Measurements from ENCODE around the gene TOR1A. TPM values are rescaled to one million over a fixed set of nuclear protein-coding genes. Genes with fewer than 3 reads are reported as not detected.

TOR1A gene
- total and polyA plus RNA-seq, 8 donors = 32.0 to 40.0 (median 36.3) TPM

- peak overlapping the region; percentile 97 to 98 for H3K4me3 ChIP-seq
- no peak for DNase-seq
Measured at GRCh38 chr9:129836311-129837007, 12.5 kb upstream of the TOR1A start.

DNA sequence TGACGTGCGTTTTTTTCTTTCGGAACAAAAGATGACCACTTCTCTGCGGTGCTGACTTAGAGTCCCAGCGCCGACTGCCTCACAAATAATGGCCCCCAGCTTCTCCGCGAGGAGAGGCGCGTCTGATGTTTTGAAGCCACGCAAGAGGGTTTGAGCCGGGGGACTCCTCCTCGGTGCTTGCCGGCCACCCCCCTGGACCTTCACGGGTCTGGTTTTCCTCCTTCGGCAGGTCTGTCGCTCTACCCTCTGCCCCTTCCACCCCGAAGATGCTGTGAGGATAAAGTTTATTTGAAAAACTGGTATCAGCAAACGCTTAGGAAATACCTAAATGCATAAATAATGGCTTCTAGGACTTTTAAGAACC is 11.9 kb upstream of the TOR1A start:
- Histone ChIP-seq H3K36me3 (peaks cover 0 to 24% of the 10 kb centered on the region in 2 donors), H3K4me3 (peak overlapping the region; percentile 97 to 98), H3K27me3 (no peaks in the 10 kb centered on the region), H3K4me1 (peaks cover 9 to 53% of the 10 kb centered on the region in 2 donors), H3K9me3 (no peaks in the 10 kb centered on the region), H3K27ac (peak overlapping the region in 1 of 2 donors; percentile 89)
- ATAC-seq = no peak
- TF ChIP-seq, protein P1, sequence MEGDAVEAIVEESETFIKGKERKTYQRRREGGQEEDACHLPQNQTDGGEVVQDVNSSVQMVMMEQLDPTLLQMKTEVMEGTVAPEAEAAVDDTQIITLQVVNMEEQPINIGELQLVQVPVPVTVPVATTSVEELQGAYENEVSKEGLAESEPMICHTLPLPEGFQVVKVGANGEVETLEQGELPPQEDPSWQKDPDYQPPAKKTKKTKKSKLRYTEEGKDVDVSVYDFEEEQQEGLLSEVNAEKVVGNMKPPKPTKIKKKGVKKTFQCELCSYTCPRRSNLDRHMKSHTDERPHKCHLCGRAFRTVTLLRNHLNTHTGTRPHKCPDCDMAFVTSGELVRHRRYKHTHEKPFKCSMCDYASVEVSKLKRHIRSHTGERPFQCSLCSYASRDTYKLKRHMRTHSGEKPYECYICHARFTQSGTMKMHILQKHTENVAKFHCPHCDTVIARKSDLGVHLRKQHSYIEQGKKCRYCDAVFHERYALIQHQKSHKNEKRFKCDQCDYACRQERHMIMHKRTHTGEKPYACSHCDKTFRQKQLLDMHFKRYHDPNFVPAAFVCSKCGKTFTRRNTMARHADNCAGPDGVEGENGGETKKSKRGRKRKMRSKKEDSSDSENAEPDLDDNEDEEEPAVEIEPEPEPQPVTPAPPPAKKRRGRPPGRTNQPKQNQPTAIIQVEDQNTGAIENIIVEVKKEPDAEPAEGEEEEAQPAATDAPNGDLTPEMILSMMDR (IDR thresholded peaks at IDR 0.05) = no peak
- DNase-seq = peak in 1 of 4 donors; percentile 17
- intact Hi-C loops (cut with DNase I) = no loop called here

More at GRCh38 chr9:129836311-129837007, 12.5 kb upstream of the TOR1A start:
- Histone ChIP-seq H3K27me3 (no peaks in the 10 kb centered on the region), H3K36me3 (peaks cover 0 to 17% of the 10 kb centered on the region in 2 donors), H3K9me3 (no peaks in the 10 kb centered on the region), H3K4me1 (peaks cover 9 to 53% of the 10 kb centered on the region in 2 donors), H3K27ac (no peak overlapping the region)
- TF ChIP-seq, protein P1 (IDR thresholded peaks at IDR 0.05) = no peak
- intact Hi-C loops (cut with DNase I) = no loop called here
- ATAC-seq = no peak

GRCh38 chr9:129835128-129835859 is 11.4 kb upstream of the TOR1A start, which contains the start of the genes C9orf78 and USP20:
Gene C9orf78, minus strand, starts transcription at chr9:129835275. Its CDS starts 54 bp downstream, at chr9:129835221.
Gene USP20, plus strand, starts transcription at chr9:129835458. Its CDS starts 17,098 bp downstream, at chr9:129852556.
- Histone ChIP-seq H3K36me3 (peaks cover 0 to 29% of the 10 kb centered on the region in 2 donors), H3K27ac (peak within 1 kb of the TSS; percentile 71 to 89), H3K27me3 (no peaks in the 10 kb centered on the region), H3K4me3 (peak within 1 kb of the TSS; percentile 97 to 98), H3K9me3 (no peaks in the 10 kb centered on the region), H3K4me1 (peaks cover 9 to 53% of the 10 kb centered on the region in 2 donors)
- TF ChIP-seq, protein P1 (IDR thresholded peaks at IDR 0.05) = no peak
- peak; percentile 100 for ATAC-seq
- DNase-seq = peak; percentile 96 to 99 (median 97)
- intact Hi-C loops (cut with DNase I) = no loop called here

- Histone ChIP-seq H3K36me3 (peaks cover 0 to 36% of the 10 kb centered on the region in 2 donors), H3K9me3 (no peaks in the 10 kb centered on the region), H3K27me3 (no peaks in the 10 kb centered on the region), H3K4me1 (peaks cover 9 to 49% of the 10 kb centered on the region in 2 donors), H3K4me3 (peak overlapping the region; percentile 97 to 98), H3K27ac (peak overlapping the region; percentile 71 to 89)
- ATAC-seq (peak; percentile 11), DNase-seq (no peak)
- TF ChIP-seq, protein P1 (IDR thresholded peaks at IDR 0.05) = no peak
- intact Hi-C loops (cut with DNase I) = no loop called here
Measured at GRCh38 chr9:129834489-129835127, 10.7 kb upstream of the TOR1A start.
